Measurements from ENCODE around the gene SCRN1.

DNA sequence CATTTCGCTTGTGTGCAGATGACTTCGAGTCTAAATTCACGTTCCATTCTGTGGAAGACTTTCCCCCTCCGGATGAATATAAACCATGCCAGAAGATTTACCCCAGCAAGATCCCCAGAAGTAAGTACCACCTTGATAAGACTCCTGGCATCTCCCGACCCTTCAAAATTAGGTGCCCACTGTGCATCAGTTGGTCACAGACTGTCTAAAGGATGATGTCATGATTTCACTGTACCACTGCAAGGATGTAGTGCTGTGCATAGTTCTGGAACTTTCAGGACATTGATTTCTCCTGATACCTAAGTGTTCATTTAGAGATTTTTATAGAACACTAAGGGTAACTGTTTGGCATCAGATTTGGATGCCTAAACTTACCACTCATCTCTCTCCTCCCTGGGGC lies 100.3 kb downstream of the SCRN1 start:
- TF ChIP-seq, protein P1, sequence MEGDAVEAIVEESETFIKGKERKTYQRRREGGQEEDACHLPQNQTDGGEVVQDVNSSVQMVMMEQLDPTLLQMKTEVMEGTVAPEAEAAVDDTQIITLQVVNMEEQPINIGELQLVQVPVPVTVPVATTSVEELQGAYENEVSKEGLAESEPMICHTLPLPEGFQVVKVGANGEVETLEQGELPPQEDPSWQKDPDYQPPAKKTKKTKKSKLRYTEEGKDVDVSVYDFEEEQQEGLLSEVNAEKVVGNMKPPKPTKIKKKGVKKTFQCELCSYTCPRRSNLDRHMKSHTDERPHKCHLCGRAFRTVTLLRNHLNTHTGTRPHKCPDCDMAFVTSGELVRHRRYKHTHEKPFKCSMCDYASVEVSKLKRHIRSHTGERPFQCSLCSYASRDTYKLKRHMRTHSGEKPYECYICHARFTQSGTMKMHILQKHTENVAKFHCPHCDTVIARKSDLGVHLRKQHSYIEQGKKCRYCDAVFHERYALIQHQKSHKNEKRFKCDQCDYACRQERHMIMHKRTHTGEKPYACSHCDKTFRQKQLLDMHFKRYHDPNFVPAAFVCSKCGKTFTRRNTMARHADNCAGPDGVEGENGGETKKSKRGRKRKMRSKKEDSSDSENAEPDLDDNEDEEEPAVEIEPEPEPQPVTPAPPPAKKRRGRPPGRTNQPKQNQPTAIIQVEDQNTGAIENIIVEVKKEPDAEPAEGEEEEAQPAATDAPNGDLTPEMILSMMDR (conservative IDR thresholded peaks at IDR 0.05 in 1 of 2, IDR thresholded peaks at IDR 0.05 in 1 of 2; ENCODE audit: extremely low read depth in 1 of 2, insufficient read depth in 1 of 2, low read depth in 1 of 2, low read length in 2 of 2), result no peak
- no peak for TF ChIP-seq EZH2 (IDR thresholded peaks at IDR 0.05; ENCODE audit: borderline replicate concordance, low read length)

Measured in mammary epithelial cell (primary cell).